Loucy (cell line): ENCODE results near the gene MCHR2.

ENCODE experiments used
- H2AFZ ChIP-seq: fragments of 200-600 bp; sonication (generic); 2 replicates; pipeline ENCODE4 v1.6.0; 2016; ENCODE audit warnings: antibody characterized with exemption, mild to moderate bottlenecking, low read length, moderate library complexity
- H3F3A ChIP-seq: fragments of 200-600 bp; 2 replicates; pipeline ENCODE4 v1.6.0; 2016; ENCODE audit warnings: antibody characterized with exemption, low read depth, mild to moderate bottlenecking
- H3K27me3 ChIP-seq: fragments of 200-600 bp; sonication (generic); 2 replicates; pipeline ENCODE4 v1.6.1; 2014; ENCODE audit warnings: low read length, mild to moderate bottlenecking; ENCODE audit not compliant: insufficient read depth, poor library complexity, severe bottlenecking
- H3K36me3 ChIP-seq: fragments of 200-600 bp; sonication (generic); 2 replicates; pipeline ENCODE4 v1.6.1; 2016; ENCODE audit warnings: low read length; ENCODE audit not compliant: insufficient read depth
- H3K4me1 ChIP-seq: fragments of 200-600 bp; sonication (generic); 2 replicates; pipeline ENCODE4 v1.5.1; 2014; ENCODE audit warnings: low read length, mild to moderate bottlenecking; ENCODE audit not compliant: insufficient read depth, poor library complexity, severe bottlenecking
- H3K4me2 ChIP-seq: fragments of 200-600 bp; sonication (generic); 2 replicates; pipeline ENCODE4 v1.6.0; 2014; ENCODE audit warnings: antibody characterized with exemption, low read length, low read depth, mild to moderate bottlenecking; ENCODE audit not compliant: poor library complexity, severe bottlenecking
- H3K4me3 ChIP-seq: fragments of 200-600 bp; sonication (generic); 2 replicates; pipeline ENCODE4 v1.5.1; 2014; ENCODE audit warnings: low read length, mild to moderate bottlenecking, mixed read lengths; ENCODE audit not compliant: poor library complexity, severe bottlenecking
- H3K79me2 ChIP-seq: fragments of 200-600 bp; sonication (generic); 2 replicates; pipeline ENCODE4 v1.6.1; 2014; ENCODE audit warnings: low read length; ENCODE audit not compliant: insufficient read depth
- H3K9ac ChIP-seq: fragments of 200-600 bp; sonication (generic); 2 replicates; pipeline ENCODE4 v1.6.0; 2014; ENCODE audit warnings: mild to moderate bottlenecking, low read depth, low read length, moderate library complexity; ENCODE audit not compliant: poor library complexity, severe bottlenecking
- H3K9me2 ChIP-seq: fragments of 200-600 bp; sonication (generic); replicated peaks from 2 replicates; pipeline ENCODE4 v1.6.1; 2016; ENCODE audit warnings: low read depth, low read length, mixed read lengths
- H3K9me3 ChIP-seq: fragments of 200-600 bp; sonication (generic); 2 replicates; pipeline ENCODE4 v1.6.1; 2014; ENCODE audit warnings: mild to moderate bottlenecking, antibody characterized with exemption, low read length, low read depth; ENCODE audit not compliant: insufficient read depth
- H4K20me1 ChIP-seq: fragments of 200-600 bp; sonication (generic); 2 replicates; pipeline ENCODE4 v1.6.0; 2014; ENCODE audit warnings: antibody characterized with exemption, low read length, mild to moderate bottlenecking; ENCODE audit not compliant: insufficient read depth, poor library complexity, severe bottlenecking
- CTCF ChIP-seq: fragments of 200-600 bp; sonication (generic); conservative IDR thresholded peaks from 2 replicates; pipeline ENCODE4 v1.5.1; 2014; ENCODE audit warnings: mild to moderate bottlenecking, antibody characterized with exemption, low read length
- EZH2phosphoT487 ChIP-seq: fragments of 200-600 bp; IDR thresholded peaks from 2 replicates; pipeline ENCODE4 v1.6.1; 2018; ENCODE audit warnings: antibody characterized with exemption, mild to moderate bottlenecking, moderate library complexity, borderline replicate concordance

The MCHR2 gene

DNA sequence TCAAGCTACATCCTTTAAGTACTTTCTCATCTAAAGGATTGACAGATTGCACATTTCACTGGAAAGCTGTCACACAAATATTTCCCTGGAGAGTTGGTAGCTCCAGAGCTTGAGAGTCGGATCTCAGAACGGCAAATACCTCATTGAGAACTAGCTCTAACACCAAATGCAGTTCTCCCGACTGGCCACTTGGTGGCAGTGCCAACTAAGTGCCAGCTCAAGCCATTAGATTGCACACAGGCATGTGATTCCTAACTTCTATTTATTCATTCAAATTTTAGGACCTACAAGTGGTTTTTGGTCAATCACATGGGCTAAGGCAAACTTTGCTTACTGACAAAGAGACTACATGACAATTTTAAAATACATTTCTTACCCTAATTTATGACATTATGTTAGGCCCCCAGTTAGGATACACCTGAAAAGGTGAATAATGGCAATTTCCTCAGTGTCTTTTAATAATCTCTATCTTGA, 7.9 kb upstream of the MCHR2 start:
- H3K36me3 ChIP-seq = no peaks in the 10 kb centered on the region
- no peak overlapping the region for H3K4me2 ChIP-seq
- H3K9me2 ChIP-seq = no peaks in the 10 kb centered on the region
- no peaks in the 10 kb centered on the region for H3K4me1 ChIP-seq
- TF ChIP-seq CTCF (peak; percentile 99), EZH2phosphoT487 (no peak)
- H3K4me3 ChIP-seq = no peak overlapping the region
- no peaks in the 10 kb centered on the region for H4K20me1 ChIP-seq
- H3K9ac ChIP-seq = no peak overlapping the region
- no peaks in the 10 kb centered on the region for H3K9me3 ChIP-seq
- no peaks in the 10 kb centered on the region for H3K79me2 ChIP-seq
- no peaks in the 10 kb centered on the region for H3F3A ChIP-seq
- H3K27me3 ChIP-seq = no peaks in the 10 kb centered on the region
- 0 out of 2 replicates have a peak overlapping the region, but pooled peaks have one; percentile 18 for H2AFZ ChIP-seq

DNA sequence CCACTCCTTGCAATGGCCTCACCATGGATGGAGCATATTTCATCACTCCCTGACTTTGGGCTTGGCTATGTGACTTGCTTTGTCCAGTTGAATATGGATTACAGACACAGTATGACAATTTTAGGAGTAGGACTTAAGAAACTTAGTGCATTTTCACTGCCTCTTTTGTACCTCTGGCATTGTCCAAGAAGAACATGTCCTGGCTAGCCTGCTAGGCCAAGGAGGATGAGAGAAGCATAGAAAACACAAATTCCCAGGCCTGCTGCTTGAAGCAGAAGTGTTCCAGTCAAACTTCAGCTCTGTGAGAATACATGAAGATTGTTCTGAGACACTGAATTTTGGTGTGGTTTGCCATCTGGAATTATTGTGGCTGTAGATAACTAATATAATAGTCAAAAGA, 3.1 kb upstream of the MCHR2 start:
- Histone ChIP-seq H3K27me3 (no peaks in the 10 kb centered on the region), H3K36me3 (no peaks in the 10 kb centered on the region), H3K4me3 (no peak overlapping the region), H3K9ac (no peak overlapping the region), H3F3A (no peaks in the 10 kb centered on the region), H3K9me3 (no peaks in the 10 kb centered on the region), H4K20me1 (no peaks in the 10 kb centered on the region), H2AFZ (no peak overlapping the region), H3K9me2 (no peaks in the 10 kb centered on the region), H3K4me2 (no peak overlapping the region), H3K79me2 (no peaks in the 10 kb centered on the region), H3K4me1 (no peaks in the 10 kb centered on the region)
- TF ChIP-seq EZH2phosphoT487 (no peak), CTCF (no peak)

DNA sequence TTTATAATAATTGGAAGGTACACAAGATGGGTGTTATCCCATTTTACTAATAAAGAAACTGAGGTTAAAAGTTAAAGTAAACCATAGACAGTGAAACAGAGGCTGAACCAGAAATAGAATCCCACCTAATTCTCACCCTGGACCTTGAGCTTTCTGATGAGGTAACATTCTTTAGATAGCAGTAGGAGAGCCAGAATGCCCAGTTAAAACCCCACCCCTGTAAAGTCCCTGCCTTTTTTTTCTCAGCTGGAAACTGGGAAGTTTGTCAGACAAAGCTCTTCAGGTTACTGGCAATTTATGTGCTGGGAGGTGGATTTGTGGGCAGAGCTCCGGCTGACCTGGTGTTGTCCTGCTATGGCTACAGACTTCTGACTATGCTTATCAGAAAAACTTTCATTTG, 1.9 kb upstream of the MCHR2 start:
- H3K27me3 ChIP-seq = no peaks in the 10 kb centered on the region
- no peak overlapping the region for H3K4me3 ChIP-seq
- H3K4me2 ChIP-seq = no peak overlapping the region
- no peaks in the 10 kb centered on the region for H3K36me3 ChIP-seq
- H3K4me1 ChIP-seq = no peaks in the 10 kb centered on the region
- no peaks in the 10 kb centered on the region for H4K20me1 ChIP-seq
- H3K79me2 ChIP-seq = no peaks in the 10 kb centered on the region
- H2AFZ ChIP-seq = no peak overlapping the region
- H3K9me3 ChIP-seq = no peaks in the 10 kb centered on the region
- no peaks in the 10 kb centered on the region for H3K9me2 ChIP-seq
- no peaks in the 10 kb centered on the region for H3F3A ChIP-seq
- H3K9ac ChIP-seq = no peak overlapping the region
- TF ChIP-seq CTCF = no peak
- TF ChIP-seq EZH2phosphoT487 = no peak
